Measurements from ENCODE around the gene INO80D.
"Not testable (repeated sequence)": the region's sequence is repeated elsewhere in the genome, so short reads cannot be mapped to it uniquely, and the experiment has no call there.

Gene INO80D

GRCh38 chr2:206023183-206023582 lies 62.8 kb downstream of the INO80D start:
- no peak for DNase-seq

GRCh38 chr2:206020171-206020570 lies 65.8 kb downstream of the INO80D start:
- DNase-seq: no peak

- not testable (repeated sequence) for DNase-seq
Measured at GRCh38 chr2:206015746-206016145, 70.2 kb downstream of the INO80D start.

- DNase-seq: no peak
Measured at GRCh38 chr2:206011795-206012194, 74.2 kb downstream of the INO80D start.

- DNase-seq: no peak
Measured at GRCh38 chr2:206011018-206011614, 74.9 kb downstream of the INO80D start.

- DNase-seq: no peak
Measured at GRCh38 chr2:206004004-206004693, 81.8 kb downstream of the INO80D start.

- no peak for DNase-seq
Measured at GRCh38 chr2:206002440-206002839, 83.5 kb downstream of the INO80D start.

- no peak for DNase-seq
Measured at GRCh38 chr2:206001912-206002311, 84.1 kb downstream of the INO80D start.

- DNase-seq: peak; percentile 34
Measured at GRCh38 chr2:206000776-206001175, 85.2 kb downstream of the INO80D start.

- DNase-seq: no peak
Measured at GRCh38 chr2:205998583-205998982, 87.4 kb downstream of the INO80D start.

- no peak for DNase-seq
Measured at GRCh38 chr2:205996161-205996560, 89.8 kb downstream of the INO80D start.

GRCh38 chr2:205995260-205995659 lies 90.7 kb downstream of the INO80D start:
- no peak for DNase-seq

GRCh38 chr2:205994344-205994743 lies 91.6 kb downstream of the INO80D start:
- no peak for DNase-seq

GRCh38 chr2:205990104-205990503 lies 95.9 kb downstream of the INO80D start:
- no peak for DNase-seq

- DNase-seq: no peak
Measured at GRCh38 chr2:205989271-205990071, 96.5 kb downstream of the INO80D start.

GRCh38 chr2:205988681-205989080 lies 97.3 kb downstream of the INO80D start:
- DNase-seq: not testable (repeated sequence)

GRCh38 chr2:205988274-205988673 lies 97.7 kb downstream of the INO80D start:
- DNase-seq: no peak

GRCh38 chr2:205986334-205986733 lies 99.6 kb downstream of the INO80D start:
- not testable (repeated sequence) for DNase-seq

GRCh38 chr2:205984381-205984780 lies 101.6 kb downstream of the INO80D start:
- no peak for DNase-seq

GRCh38 chr2:205982776-205983327 lies 103.1 kb downstream of the INO80D start:
- no peak for DNase-seq

GRCh38 chr2:205978728-205979127 lies 107.2 kb downstream of the INO80D start:
- DNase-seq: not testable (repeated sequence)

GRCh38 chr2:205977699-205978098 lies 108.3 kb downstream of the INO80D start:
- DNase-seq: not testable (repeated sequence)

- DNase-seq: not testable (repeated sequence)
Measured at GRCh38 chr2:205976934-205977659, 108.9 kb downstream of the INO80D start.
